ENCODE measurements around the gene KCNJ12.
"Not testable (repeated sequence)": the region's sequence is repeated elsewhere in the genome, so short reads cannot be mapped to it uniquely, and the experiment has no call there.

Gene KCNJ12

DNA sequence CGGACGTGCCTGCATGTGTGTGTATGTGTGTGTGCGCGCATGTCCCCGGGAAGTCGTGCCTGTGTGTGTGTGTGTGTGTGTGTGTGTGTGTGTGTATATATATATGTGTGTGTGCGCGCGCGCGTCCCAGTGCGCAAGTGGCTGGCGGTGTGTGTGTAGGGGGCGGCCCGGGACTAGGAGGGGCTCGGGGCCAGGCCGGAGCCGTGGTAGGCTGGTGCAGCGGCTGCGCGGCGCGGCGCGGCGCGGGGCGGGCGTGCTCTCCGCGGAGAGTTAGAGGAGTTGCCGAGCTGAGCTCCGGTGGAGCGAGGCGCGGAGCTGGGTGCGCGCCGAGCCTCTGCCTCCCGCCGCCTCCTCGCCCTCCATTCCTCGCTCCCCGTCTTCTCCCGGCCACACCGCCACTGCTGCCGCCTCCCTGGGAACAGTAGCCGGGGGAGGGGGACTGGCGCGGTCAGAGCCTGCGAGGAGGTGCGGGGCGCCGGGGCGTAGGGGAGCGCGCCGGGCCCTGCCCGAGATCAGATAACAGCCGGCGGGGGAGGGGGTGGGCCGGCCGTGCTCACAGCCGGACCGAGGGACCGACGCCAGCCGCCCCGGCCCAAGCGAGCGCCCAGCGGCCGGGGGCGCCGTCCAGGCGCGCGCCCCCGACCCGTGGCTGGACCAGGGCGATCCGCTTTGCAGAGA is at the start of gene KCNJ12:
KCNJ12 (plus strand) TSS at position 277 of the 678 bp plus-strand sequence. CDS start 38,986 bp downstream, outside the sequence.
- DNase-seq = peak; percentile 41

DNA sequence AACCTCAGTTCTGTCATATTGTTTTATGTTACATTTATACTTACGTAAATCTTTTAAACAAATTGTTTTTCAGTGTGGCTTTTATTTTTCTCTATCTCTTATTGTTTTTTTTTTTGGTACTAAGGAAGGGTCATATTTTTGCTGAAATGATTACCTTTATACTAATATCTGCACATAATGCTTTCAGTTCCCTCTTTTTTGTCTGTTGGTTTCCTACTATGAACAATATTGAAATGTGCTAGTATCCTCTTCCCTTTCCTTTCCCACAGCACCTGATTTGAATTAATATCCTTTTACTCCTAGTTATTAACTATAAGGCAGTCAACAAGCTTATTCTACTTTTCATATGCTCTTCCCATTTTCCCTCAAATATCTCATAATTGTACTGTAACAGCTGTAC is 48.2 kb upstream of the KCNJ12 start:
- not testable (repeated sequence) for DNase-seq

DNA sequence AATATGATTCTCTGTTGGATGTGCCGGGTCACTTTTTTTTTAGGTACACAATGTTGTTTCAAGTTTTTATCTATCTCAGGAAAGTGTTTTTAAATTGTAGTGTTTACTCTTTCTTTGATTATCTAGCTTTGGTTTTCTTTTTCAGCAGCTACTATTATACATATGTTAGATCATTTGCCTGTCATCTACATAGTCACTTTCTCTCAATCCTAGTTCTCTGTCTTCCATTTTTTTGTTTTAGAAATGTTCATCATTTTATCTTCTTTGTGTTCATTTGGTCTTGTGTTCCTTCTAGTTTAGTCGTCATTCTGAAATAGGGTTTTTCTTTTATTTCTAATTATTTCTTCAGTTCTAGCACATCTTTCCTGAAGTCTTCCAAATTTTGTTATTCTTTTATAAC is 47.4 kb upstream of the KCNJ12 start:
- DNase-seq = not testable (repeated sequence)

DNA sequence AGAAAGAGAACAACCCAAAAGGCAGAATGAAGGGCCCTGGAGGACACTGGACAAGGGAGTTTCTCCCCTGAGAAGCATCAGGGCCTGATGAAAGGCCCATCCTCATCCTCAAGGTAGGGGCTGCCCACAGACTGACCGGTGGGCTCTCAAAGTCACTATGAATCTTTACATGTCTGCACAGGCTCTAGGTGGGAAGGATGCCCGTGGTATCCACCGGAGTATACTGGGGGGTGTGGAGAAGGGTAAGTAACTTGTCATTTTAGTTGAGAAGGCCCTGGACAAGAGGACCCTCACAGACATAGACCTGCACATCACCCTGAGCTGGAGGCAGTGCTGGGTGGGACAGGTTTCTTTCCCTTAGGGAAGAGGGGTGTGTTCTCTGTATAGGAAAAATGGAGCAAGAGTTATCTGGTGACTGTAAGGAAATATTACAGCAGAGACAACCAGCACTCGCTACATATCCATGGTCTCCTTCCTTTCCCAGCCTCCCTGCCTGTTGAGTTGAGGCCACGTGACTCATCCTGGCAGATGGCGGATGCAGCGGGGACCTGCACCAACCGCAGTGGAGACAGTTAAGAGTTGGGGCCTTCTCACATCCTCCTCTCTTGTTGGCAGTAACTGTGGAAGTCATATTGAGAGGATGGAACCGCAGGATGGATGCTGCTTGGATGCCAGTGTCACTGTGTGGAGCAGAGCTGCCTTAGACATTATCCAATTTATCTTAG is 45.6 kb upstream of the KCNJ12 start:
- no peak for DNase-seq

DNA sequence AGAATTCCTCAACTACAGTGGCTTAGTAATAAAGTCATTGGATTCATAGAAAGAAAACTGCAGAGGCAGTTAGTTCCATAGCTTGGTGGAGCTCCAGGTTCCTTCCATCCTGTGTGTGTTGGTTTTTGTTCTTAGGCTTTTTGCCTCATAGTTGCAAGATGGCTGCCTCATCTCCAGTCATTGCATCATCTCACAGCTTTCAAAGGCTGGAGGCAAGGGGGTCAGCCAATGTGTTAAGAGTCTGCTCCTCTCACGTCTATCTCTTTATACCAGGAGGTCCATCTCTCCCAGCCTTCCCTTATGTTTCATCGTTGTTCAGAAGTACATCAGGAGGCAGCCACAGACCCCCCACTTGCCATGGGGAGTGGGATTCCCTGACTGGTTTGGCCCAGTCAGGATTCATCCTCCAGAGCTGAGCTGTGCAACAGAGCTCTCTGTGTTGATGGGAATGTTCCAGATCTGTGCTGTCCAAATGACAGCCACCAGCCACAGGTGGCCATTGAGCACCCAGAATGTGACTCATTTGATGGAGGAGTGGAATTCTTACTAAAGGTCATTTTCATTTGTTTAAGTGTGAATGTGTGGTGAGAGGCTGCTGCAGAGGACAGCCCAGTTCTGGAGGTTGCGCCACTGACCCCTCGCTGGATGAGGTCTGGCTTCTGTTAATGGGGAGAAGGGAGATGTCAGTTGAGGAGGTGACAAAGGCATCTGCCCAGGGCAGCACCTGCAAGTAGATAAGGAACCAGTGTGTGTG is 39.4 kb upstream of the KCNJ12 start:
- DNase-seq = not testable (repeated sequence)

DNA sequence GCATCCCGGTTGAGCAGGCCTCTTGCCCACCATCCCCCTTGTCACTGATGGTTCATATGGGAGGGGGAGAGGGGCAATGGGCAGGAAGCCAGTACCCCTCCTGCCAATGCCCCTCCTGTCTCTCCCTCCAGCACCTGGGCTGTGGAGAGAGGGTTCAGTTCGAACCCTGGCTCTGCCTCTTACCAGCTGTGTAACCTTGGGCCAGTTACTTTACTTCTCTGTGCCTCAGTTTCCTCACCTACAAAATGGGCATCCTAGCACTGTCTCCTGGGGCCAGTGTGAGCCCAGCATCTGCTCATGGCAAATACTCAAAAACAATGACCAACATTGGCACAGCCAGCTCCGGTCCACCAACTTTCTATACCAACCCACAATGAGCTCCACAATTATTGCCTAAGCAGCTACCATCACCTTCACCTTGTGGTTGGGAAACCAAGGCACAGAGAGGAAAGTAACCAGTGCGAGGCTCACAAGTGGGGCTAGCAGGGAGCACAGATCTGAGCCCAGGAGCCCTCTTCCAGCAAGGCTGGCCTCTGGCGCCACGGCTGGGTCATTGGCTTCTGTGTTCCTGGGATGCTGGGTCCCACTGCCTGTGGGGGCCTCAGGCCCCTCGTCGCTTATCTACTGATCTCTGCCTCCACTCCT is 38.1 kb upstream of the KCNJ12 start:
- DNase-seq = not testable (repeated sequence)

DNA sequence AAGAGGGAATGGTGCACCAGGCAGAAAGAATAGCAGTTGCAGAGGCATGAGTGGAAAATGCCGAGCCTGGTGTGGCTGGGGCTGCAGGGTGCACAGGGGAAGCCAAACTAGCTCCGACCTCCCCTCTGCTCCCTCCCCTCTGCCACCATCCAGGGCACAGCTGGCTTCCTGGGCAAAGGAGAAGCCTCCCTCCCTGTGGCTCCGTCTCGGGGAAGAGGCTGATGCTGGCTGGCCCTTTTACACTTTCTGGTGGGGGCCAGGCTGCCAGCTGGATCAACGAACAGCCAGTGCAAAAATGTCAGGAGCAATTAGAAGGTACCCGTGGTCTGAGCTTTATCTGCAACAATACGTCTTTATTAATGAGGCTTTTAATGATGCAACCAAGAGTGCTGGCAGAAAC is 37.1 kb upstream of the KCNJ12 start:
- DNase-seq = no peak

DNA sequence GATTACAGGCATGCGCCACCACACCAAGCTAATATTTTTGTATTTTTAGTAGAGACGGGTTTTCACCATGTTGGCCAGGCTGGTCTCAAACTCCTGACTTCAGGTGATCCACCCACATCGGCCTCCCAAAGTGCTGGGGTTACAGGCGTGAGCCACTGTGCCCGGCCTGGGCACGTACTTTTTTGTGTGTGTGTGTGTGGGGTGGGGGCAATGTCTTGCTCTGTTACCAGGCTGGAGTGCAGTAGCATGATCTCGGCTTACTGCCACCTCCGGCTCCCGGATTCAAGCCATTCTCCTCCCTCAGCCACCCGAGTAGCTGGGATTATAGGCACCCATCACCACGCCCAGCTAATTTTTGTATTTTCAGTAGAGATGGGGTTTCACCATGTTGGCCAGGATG is 36.6 kb upstream of the KCNJ12 start:
- not testable (repeated sequence) for DNase-seq

DNA sequence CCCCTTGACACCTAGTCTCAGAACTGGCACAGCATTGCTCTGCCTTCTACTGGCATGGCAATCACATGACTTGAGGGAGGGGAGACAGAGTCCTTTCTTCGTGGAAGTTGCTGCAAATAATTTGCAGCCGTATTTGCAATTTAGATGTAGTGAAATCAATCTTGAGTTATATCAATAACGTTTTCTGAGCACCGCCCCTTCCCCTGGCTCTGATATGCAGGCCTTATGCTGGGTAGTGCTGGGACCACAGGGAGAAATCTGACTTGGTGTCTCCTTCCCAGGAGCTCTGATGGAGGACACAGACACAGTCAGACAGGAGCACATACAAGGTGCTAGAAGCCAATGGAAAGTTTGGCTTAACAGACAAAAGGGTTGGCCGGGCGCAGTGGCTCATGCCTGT is 35.8 kb upstream of the KCNJ12 start:
- DNase-seq = not testable (repeated sequence)

DNA sequence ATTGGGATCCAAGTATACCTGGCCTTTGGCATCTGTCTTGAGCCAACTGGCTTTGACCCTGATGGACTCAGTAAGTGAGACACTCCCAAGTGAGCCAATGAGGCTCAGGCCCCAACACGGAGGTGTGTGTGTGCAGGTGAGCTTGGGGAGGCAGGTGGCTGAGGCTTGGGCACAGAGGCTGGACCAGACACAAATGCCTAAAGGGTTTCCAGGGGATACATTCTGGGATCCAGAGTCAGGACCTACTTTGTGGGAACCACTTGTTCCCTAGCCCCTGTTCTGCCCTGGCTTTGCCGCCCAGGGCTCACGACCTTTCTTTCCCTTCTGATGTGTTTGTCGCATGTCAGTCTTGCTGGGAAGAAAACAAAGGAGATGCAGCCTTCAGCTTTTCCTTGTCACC is 34.9 kb upstream of the KCNJ12 start:
- not testable (repeated sequence) for DNase-seq

DNA sequence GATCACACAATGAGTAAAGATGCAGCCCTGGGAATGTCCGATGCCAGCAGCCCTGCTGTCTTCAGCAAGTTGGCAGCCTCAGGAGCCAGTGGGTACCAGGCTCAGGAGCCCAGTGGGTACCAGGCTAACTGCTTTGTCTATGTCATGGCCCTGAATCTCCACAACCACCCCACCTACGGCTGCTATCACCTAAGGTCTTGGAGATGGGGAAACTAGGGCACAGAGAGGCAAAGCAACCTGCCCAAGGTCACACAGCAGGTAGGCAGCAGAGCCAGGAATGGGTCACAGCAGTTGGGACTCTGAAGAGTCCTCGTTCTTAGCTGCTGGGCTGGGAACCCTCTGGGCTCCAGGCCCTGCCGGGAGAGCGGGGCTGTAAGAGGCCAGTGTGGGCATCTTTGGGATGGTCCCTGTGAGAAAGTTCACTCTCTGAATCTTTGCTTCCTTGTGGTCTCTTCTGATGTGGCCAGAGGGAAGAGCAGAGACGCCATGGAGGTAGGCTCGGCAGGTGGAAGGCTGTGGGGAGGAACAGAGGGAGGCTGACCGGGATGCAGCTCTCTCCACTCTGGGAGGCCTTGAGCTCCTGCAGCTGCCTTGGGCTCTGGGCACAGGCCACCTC is 34.1 kb upstream of the KCNJ12 start:
- not testable (repeated sequence) for DNase-seq

DNA sequence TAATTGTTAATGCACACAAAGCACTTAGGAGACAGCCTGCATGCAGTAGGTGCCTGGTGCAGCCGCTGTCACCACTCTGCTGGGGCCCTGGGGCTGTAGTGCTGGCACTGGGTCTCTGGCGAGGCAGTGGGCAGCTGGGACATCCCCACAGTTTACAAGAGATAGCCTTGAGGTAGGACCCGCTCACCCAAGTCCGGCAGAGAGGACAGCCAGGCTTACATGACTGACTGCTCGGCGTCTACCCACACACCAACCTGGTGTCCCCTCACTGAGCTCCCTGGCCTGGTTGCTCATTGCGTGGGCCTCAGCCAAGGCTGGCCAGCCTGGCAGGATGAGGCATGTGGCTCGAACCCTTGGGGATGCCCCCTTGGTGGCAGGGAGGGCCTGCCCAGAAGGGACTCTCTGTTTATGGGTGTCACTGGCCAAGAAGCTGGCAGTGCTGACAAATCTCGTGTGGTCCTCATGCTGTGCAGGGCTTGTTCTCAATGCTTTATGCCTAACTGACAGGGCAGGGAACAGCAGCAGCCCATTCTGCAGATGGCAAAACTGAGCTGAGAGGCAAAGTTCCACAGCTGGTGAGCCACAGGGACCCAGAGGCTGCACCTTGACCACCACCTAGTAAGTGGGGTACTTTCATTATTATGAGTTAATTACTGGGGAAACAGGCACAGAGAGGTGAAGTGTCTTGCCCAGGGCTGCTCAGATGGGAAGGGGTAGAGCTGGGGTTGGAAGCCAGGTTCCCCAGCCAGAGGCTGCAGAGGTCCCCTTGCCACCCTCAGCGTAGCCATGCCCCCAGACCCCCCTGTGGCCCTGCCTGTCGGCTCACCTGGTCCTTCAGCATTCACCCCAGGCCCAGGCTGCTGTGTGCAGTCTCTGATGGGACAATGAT is 32.9 kb upstream of the KCNJ12 start:
- DNase-seq = not testable (repeated sequence)

DNA sequence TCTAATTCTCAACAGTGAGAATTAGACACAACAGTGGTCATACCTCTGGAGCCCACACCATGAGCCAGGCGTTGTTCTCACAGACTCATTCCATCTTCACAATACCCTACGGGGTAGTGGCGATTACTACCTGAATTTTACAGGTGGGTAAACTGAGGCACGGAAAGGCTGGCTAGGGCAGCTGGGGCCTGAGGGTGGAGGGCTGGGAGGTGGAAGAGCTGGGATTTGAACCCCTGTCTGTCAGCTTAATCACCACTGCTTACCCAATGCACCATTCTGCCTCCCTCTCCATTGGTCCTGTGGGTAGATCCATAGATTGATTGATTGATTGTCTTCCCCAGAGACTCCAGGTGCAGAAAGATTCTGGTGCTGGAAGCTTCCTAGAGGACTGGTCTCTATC is 31.4 kb upstream of the KCNJ12 start:
- not testable (repeated sequence) for DNase-seq

DNA sequence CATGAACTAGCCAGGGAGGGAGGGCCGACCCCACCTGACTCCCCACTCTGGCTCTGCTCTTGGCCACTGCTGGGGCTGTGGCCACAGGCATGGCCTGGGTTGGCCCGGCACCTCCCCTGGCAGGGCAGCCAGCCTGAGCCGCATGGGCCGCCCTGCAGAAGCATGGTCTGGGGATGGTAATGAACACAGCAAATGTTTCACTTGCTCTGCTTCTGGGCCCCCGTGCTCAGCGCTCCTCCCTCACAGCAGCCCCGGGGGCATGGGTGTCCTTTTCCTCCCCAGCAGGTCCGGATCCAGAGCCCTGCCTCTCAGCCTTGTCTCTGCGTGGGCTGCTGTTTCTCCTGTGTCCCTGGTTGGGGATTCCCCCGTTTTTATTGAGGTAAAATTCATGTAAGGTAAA is 30.9 kb upstream of the KCNJ12 start:
- DNase-seq = no peak

DNA sequence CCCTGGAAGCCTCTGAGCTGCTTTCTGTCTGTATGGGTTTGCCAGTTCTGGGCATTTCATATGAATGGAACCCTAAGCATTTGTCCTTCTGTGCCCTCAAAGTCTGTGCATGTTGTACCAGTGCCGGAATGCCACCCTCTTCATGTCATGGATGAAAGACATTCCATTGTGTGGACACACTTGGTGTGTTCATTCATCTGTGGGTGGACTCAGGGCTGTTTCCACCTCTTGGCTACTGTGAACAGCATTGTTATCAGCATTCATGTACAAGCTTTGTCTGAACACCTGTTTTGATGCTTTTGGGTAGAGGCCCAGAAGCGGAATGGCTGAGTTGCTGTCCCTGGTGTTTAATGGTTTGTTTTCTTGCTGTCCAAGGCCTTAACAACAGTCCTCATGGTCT is 30.1 kb upstream of the KCNJ12 start:
- DNase-seq = not testable (repeated sequence)

DNA sequence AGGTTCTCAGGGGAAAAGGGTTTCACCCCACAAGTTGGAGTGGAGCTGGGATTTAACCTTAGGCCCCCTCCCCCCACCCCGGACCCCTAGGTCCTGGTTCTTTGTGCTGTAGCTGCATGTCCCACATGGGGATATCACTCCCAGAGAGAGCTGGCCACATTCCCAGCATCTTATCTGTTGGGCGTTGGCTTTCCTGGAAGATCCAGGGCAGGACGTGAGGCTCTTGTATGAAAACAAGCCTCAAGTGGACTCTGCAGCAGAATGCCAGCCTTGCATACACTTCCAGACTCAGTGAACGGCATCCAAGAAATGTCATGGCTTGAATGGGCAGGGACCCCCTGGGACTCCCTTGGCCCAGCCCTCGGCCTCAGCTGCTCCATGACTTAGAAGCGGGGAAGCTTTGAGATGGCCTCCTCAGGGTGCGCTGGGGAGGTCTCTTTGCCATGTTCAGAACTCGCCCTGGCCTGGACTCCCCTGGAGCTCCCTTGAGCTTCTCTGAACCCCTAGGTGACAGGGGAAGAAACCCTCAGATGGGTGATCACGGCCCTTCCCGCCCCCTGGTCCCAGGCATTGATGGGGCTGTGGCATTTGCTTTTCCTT is 29.4 kb upstream of the KCNJ12 start:
- not testable (repeated sequence) for DNase-seq

DNA sequence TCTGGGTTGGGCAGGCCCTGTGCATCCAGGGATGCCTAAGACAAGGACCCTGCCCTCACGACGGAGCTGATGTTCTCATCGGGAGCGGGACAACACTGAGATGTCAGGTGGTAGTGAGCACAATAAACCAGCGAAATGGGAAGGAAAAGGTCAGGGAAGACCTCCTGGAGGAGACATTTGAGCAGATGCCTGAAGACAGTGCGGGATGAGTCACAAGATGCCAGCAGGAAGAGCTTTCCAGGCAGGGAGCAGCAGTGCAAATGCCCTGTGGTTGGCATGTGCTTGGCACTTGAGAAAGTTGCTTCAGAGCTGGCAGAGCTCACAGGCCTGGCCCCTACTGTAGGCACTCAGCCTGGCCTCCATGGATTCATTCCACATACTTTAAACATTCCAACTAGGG is 28.5 kb upstream of the KCNJ12 start:
- DNase-seq = not testable (repeated sequence)

DNA sequence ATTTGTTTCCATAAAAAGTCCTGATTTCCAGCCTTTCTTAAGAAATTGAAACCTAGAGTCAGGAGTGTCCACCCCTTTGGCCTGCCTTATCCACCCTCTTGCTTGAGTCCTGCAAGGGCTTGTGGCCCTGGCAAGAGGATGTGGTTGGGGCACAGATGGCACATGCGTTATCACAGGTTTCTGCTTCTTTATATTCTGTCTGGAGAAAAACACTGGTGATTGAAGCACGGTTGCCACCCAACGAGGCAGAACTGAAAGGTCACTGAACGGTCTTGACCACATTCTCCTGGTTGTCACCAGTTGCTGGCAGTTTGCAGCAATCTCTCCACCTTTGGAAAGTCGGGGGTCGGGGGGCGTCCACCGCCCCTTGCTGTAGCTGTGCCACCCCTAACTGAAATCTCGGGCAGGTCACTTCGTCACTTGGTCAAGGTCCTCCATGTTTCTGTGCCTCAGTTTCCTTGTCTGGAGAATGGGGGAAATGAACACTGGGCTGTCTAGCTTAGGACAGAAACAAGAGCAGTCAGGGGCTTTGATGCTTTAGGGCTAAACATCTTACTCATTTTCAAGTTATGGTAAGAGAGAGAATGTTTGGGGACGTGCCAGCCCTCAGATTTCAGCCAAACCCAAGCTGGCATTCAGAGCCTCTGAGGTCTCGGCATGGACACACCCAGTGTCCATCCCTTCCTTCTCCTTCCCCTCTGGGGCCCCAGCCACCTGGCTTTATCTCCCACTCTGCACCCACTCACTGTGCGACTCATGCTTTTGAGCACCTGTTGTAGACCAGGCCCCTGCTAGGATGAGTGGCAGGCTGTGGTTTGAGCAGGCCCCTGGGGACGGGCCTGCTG is 27.9 kb upstream of the KCNJ12 start:
- DNase-seq = not testable (repeated sequence)

DNA sequence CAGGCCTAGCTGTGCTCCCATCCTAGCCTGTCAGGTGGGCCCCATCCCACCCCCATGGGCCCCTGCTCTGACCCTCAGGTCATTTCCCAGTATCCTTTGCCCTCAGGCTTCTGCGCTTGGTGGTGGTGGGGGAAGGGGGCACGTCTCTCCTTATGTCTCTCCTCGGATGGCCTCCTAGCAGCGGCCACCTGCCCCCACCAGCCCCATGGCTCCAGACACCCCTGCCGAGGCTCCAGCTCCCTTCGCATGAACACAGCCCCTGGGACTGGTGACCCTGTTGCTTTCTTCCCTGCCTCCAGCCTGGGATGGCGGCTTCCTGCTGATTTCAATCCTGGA is 27.3 kb upstream of the KCNJ12 start:
- DNase-seq = not testable (repeated sequence)

DNA sequence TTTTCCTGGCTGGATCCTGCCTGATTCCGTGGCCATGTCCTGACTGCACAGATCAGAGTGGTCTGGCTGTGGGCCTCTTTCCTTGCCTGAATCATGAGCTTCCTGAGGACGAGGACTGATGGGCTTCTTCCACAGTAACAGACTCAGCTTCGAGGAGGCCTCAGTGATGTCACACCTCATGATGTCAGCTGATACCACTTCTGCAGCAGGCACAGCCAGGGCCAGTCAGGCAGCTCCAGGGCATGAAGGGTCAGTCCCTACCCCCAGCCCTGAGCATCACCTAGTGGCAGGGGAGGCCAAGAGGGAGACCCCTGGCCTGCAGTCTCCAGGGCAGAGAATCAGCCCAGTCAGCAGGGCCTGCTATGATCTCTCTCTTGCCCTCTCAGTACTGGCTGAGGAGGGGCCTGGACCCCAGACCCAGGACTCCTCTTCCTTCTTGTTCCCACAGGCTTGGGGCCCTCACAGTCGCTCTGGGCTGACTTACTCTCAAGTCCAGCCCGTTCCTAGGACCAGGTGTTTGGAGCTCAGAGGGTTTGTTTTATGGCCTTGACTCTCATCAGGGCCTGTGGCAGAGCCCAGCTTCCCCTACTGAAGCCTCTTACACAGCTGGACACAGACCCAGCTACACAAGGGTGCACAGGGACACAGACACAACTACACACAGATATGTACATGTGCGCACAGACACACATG is 26.7 kb upstream of the KCNJ12 start:
- DNase-seq = not testable (repeated sequence)

All from NCI-H1694 treated with DMSO at 0.1 percent for 48 hours (cell line).